WTC11 (cell line): ENCODE measurements around the gene PSKH1.

ENCODE experiments used
- AR ChIP-seq: fragments of 250-450 bp; sonication (Bioruptor Pico); IDR thresholded peaks from 2 replicates; pipeline ENCODE4 v1.9.0; 2021; ENCODE audit warnings: mild to moderate bottlenecking
- ARID4B ChIP-seq: sonication (generic); formaldehyde crosslinking; IDR thresholded peaks from 2 replicates; pipeline ENCODE4 v1.8.0; 2023; ENCODE audit warnings: missing genetic modification reagents, mild to moderate bottlenecking, borderline replicate concordance
- ATF1 ChIP-seq: sonication (generic); formaldehyde crosslinking; IDR thresholded peaks from 2 replicates; pipeline ENCODE4 v1.8.1; 2023; ENCODE audit warnings: mild to moderate bottlenecking, moderate library complexity, missing genetic modification reagents
- CTCF ChIP-seq: fragments of 200-600 bp; IDR thresholded peaks from 2 replicates; pipeline ENCODE4 v1.8.0; 2022; ENCODE audit warnings: antibody characterized with exemption
- ELF4 ChIP-seq: sonication (generic); formaldehyde crosslinking; IDR thresholded peaks from 2 replicates; pipeline ENCODE4 v1.8.1; 2022; ENCODE audit warnings: low read depth, mild to moderate bottlenecking, moderate library complexity, missing genetic modification reagents
- ESRRA ChIP-seq: sonication (generic); formaldehyde crosslinking; IDR thresholded peaks from 2 replicates; pipeline ENCODE4 v1.8.1; 2022; ENCODE audit warnings: mild to moderate bottlenecking, missing genetic modification reagents, borderline replicate concordance
- JUN ChIP-seq: sonication (generic); formaldehyde crosslinking; IDR thresholded peaks from 2 replicates; pipeline ENCODE4 v1.8.0; 2023; ENCODE audit warnings: mild to moderate bottlenecking, missing genetic modification reagents
- MAX ChIP-seq: sonication (generic); formaldehyde crosslinking; IDR thresholded peaks from 2 replicates; pipeline ENCODE4 v1.8.0; 2022; ENCODE audit warnings: mild to moderate bottlenecking, missing genetic modification reagents
- NFE2L1 ChIP-seq: sonication (generic); formaldehyde crosslinking; IDR thresholded peaks from 2 replicates; pipeline ENCODE4 v1.8.1; 2023; ENCODE audit warnings: missing genetic modification reagents
- PRRX2 ChIP-seq: fragments of 250-450 bp; sonication (Bioruptor Pico); IDR thresholded peaks from 2 replicates; pipeline ENCODE4 v1.8.0; 2021; ENCODE audit warnings: mild to moderate bottlenecking
- SP1 ChIP-seq: sonication (generic); formaldehyde crosslinking; conservative IDR thresholded peaks from 2 replicates; pipeline ENCODE4 v1.8.1; 2022; ENCODE audit warnings: missing genetic modification reagents
- TEAD4 ChIP-seq: sonication (generic); formaldehyde crosslinking; IDR thresholded peaks from 2 replicates; pipeline ENCODE4 v1.8.0; 2022; ENCODE audit warnings: mild to moderate bottlenecking, missing genetic modification reagents
- USF1 ChIP-seq: sonication (generic); formaldehyde crosslinking; IDR thresholded peaks from 2 replicates; pipeline ENCODE4 v1.8.0; 2022; ENCODE audit warnings: mild to moderate bottlenecking, missing genetic modification reagents
- ZBTB21 ChIP-seq: sonication (generic); formaldehyde crosslinking; IDR thresholded peaks from 2 replicates; pipeline ENCODE4 v1.8.1; 2023; ENCODE audit warnings: mild to moderate bottlenecking, missing genetic modification reagents, borderline replicate concordance

GRCh38 chr16:67942200-67942509 is 49.1 kb downstream of the PSKH1 start:
- TF ChIP-seq CTCF, result peak; percentile 63
- no peak for TF ChIP-seq AR (CRISPR knock-in tag)
- TF ChIP-seq ESRRA (CRISPR knock-in tag), result no peak
- TF ChIP-seq NFE2L1 (CRISPR knock-in tag), result no peak
- TF ChIP-seq JUN, result no peak
- TF ChIP-seq ELF4 (CRISPR knock-in tag), result no peak
- TF ChIP-seq ZBTB21 (CRISPR knock-in tag), result no peak
- TF ChIP-seq TEAD4 (CRISPR knock-in tag), result no peak
- TF ChIP-seq SP1 (CRISPR knock-in tag), result no peak
- no peak for TF ChIP-seq ATF1 (CRISPR knock-in tag)
- TF ChIP-seq USF1, result no peak
- TF ChIP-seq MAX (CRISPR knock-in tag), result no peak
- TF ChIP-seq ARID4B, result no peak
- TF ChIP-seq PRRX2 (CRISPR knock-in tag), result no peak
